A673 (cell line): Measurements from ENCODE around the gene CAMK2A.

Experiments used
- EZH2 ChIP-seq: fragments of 200-600 bp; sonication (generic); IDR thresholded peaks from 2 replicates; pipeline ENCODE4 v1.6.1; 2017; ENCODE audit warnings: borderline replicate concordance, low read depth, mild to moderate bottlenecking, mixed read lengths, antibody characterized with exemption, low read length; ENCODE audit not compliant: poor library complexity, severe bottlenecking
- TF ChIP-seq, protein P1 (sequence below): fragments of 300-800, 200-600 bp; sonication (generic); conservative IDR thresholded peaks from 2 replicates; pipeline ENCODE4 v1.5.1; 2017; ENCODE audit warnings: low read depth, mild to moderate bottlenecking, antibody characterized with exemption, low read length, moderate library complexity, mixed read lengths

DNA sequence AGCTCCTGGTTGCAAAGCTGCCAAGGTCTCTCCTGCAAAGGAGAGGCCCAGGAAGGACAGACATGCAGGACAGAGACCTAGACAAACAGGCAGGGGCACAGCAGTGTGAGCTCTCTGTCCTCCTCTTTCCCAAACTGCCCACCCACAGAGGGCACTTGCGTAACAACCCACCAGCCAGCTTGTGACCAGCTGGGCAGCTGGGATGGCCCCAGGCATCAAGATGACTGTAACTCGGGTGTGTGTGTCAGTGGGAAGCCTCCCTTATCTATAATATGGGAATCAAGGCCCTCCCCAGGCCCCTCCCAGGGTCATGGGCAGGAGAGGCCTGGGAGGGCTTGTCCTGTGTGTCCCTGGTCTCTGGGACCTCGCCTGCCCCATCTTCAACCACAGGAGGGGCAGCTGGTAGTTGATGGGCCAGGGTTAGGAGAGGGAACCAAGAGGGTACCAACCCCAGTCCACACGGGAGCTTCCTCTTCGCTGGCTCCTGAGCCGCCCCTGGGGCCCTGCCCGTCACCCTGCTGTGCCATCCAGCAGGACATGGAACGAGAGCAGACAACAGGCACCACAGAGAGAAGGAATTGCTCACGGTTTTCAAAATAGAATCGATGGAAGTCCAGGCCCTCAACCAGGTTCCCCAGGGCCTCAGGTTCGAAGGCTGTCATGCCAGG, 61.8 kb downstream of the CAMK2A start:
- TF ChIP-seq, protein P1, sequence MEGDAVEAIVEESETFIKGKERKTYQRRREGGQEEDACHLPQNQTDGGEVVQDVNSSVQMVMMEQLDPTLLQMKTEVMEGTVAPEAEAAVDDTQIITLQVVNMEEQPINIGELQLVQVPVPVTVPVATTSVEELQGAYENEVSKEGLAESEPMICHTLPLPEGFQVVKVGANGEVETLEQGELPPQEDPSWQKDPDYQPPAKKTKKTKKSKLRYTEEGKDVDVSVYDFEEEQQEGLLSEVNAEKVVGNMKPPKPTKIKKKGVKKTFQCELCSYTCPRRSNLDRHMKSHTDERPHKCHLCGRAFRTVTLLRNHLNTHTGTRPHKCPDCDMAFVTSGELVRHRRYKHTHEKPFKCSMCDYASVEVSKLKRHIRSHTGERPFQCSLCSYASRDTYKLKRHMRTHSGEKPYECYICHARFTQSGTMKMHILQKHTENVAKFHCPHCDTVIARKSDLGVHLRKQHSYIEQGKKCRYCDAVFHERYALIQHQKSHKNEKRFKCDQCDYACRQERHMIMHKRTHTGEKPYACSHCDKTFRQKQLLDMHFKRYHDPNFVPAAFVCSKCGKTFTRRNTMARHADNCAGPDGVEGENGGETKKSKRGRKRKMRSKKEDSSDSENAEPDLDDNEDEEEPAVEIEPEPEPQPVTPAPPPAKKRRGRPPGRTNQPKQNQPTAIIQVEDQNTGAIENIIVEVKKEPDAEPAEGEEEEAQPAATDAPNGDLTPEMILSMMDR = no peak
- no peak for TF ChIP-seq EZH2
